Kidney (tissue), 14 donors: ENCODE measurements around the gene C11orf97. TPM values are rescaled to one million over a fixed set of nuclear protein-coding genes. Genes with fewer than 3 reads are reported as not detected.

Source experiments
- DNase-seq, 5 donors: peaks; one replicate each; pipeline ENCODE4 v3.0.0-alpha.2; 2013 to 2020
- FAIRE-seq: peaks from 2 replicates; lab custom pipeline; 2012; peaks lifted over from hg19 to GRCh38; lab: Jason Lieb, UNC
- H3K27ac ChIP-seq, 2 donors: one replicate each; pipeline ENCODE4 v1.7.0; 2013; ENCODE audit warnings: low read depth in 2 of 2, low read length in 2 of 2, inconsistent platforms in 1 of 2
- H3K27me3 ChIP-seq: one replicate; pipeline ENCODE4 v1.7.1; 2013; ENCODE audit warnings: low read length, inconsistent platforms; ENCODE audit not compliant: control insufficient read depth, insufficient read depth
- H3K36me3 ChIP-seq, 3 donors: one replicate each; pipeline versions ENCODE4 v1.7.0 to v1.7.1; 2013; ENCODE audit warnings: low read length in 3 of 3, control low read depth in 1 of 3, inconsistent platforms in 1 of 3; ENCODE audit not compliant: insufficient read depth in 3 of 3, control insufficient read depth in 2 of 3
- H3K4me1 ChIP-seq, 3 donors: one replicate each; pipeline versions ENCODE4 v1.7.0 to v1.7.1; 2013; ENCODE audit warnings: low read length in 3 of 3, inconsistent platforms in 1 of 3, low read depth in 1 of 3; ENCODE audit not compliant: control insufficient read depth in 2 of 3, insufficient read depth in 2 of 3
- H3K4me3 ChIP-seq, 3 donors: one replicate each; pipeline versions ENCODE4 v1.7.0 to v1.8.1; 2013; ENCODE audit warnings: low read length in 3 of 3, control low read depth in 1 of 3, inconsistent platforms in 1 of 3
- H3K9ac ChIP-seq, 3 donors: one replicate each; pipeline versions ENCODE4 v1.7.0 to v1.7.1; 2013; ENCODE audit warnings: low read length in 3 of 3, control low read depth in 1 of 3, inconsistent platforms in 1 of 3
- H3K9me3 ChIP-seq, 3 donors: one replicate each; pipeline versions ENCODE4 v1.7.0 to v1.7.1; 2013; ENCODE audit warnings: low read length in 3 of 3, control low read depth in 1 of 3, inconsistent platforms in 1 of 3; ENCODE audit not compliant: control insufficient read depth in 2 of 3, insufficient read depth in 1 of 3
- intact Hi-C: fragments of 100-400 bp; cut with DNase I; formaldehyde crosslinking; loops from one replicate; pipeline ENCODE4 v1.11.1; 2022
- polyA plus RNA-seq: library from polyadenylated mRNA; stranded (reverse); fragments of 350-450 nt; fragmentation: Illumina TruSeq; extraction: RNeasy Lipid Tissue Mini Kit (QIAGEN cat#74804); gene quantifications from one replicate; pipeline ENCODE4 v1.2.3, GENCODE V29; 2014; ENCODE audit warnings: low read depth, low replicate concordance; ENCODE audit not compliant: insufficient read depth
- total RNA-seq: library from RNA; stranded (reverse); fragmentation: NEBNext Ultra II Directional; extraction: Animal tissue kit (Norgen Biotek cat#: 25700); gene quantifications from one replicate; pipeline ENCODE4 v1.2.1, GENCODE V29; 2021
- TF ChIP-seq, protein P1 (sequence below): IDR thresholded peaks from 3 replicates; pipeline ENCODE4 v1.5.1; 2012; ENCODE audit warnings: mild to moderate bottlenecking, moderate library complexity, borderline replicate concordance; ENCODE audit not compliant: insufficient read depth; ENCODE audit errors: extremely low read depth
- donor health status: control.
- donor health status: control.
- donor health status: control.
- donor health status: control.
- donor health status: control.
- donor health status: DM: yes; HTN: yes; CAD: no.
- donor health status: Normal renal cell carcinoma (clear cell type).

C11orf97 gene
- total and polyA plus RNA-seq, 2 donors from 2014 or later, result 1.5 TPM; not detected in 1

DNA sequence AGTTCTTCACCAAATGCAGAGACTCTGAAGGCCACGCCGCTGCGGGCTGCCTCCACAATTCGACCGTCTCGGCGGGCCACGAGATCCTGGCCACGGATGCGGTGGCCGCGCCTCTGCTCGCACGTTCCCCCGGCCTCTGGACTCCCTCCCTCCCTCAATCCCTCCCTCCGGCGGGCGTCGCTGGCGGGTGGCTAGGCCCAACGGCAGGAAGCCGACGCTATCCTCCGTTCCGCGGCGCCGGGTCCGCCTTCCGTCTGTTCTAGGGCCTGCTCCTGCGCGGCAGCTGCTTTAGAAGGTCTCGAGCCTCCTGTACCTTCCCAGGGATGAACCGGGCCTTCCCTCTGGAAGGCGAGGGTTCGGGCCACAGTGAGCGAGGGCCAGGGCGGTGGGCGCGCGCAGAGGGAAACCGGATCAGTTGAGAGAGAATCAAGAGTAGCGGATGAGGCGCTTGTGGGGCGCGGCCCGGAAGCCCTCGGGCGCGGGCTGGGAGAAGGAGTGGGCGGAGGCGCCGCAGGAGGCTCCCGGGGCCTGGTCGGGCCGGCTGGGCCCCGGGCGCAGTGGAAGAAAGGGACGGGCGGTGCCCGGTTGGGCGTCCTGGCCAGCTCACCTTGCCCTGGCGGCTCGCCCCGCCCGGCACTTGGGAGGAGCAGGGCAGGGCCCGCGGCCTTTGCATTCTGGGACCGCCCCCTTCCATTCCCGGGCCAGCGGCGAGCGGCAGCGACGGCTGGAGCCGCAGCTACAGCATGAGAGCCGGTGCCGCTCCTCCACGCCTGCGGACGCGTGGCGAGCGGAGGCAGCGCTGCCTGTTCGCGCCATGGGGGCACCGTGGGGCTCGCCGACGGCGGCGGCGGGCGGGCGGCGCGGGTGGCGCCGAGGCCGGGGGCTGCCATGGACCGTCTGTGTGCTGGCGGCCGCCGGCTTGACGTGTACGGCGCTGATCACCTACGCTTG lies 31.7 kb downstream of the C11orf97 start, which contains the start of gene FUT4:
Gene FUT4, plus strand, starts transcription at position 227 of the 951 bp plus-strand sequence. Its CDS starts 213 bp downstream, at position 440.
- TF ChIP-seq, protein P1, sequence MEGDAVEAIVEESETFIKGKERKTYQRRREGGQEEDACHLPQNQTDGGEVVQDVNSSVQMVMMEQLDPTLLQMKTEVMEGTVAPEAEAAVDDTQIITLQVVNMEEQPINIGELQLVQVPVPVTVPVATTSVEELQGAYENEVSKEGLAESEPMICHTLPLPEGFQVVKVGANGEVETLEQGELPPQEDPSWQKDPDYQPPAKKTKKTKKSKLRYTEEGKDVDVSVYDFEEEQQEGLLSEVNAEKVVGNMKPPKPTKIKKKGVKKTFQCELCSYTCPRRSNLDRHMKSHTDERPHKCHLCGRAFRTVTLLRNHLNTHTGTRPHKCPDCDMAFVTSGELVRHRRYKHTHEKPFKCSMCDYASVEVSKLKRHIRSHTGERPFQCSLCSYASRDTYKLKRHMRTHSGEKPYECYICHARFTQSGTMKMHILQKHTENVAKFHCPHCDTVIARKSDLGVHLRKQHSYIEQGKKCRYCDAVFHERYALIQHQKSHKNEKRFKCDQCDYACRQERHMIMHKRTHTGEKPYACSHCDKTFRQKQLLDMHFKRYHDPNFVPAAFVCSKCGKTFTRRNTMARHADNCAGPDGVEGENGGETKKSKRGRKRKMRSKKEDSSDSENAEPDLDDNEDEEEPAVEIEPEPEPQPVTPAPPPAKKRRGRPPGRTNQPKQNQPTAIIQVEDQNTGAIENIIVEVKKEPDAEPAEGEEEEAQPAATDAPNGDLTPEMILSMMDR, result peak; percentile 10
- Histone ChIP-seq H3K36me3 (no peaks in the 10 kb centered on the region), H3K27me3 (no peaks in the 10 kb centered on the region), H3K27ac (peak within 1 kb of the TSS; percentile 94), H3K9me3 (no peaks in the 10 kb centered on the region), H3K4me3 (peak within 1 kb of the TSS; percentile 58 to 71 (median 65)), H3K4me1 (peaks cover 0 to 4% (median 0%) of the 10 kb centered on the region in 3 donors), H3K9ac (peak within 1 kb of the TSS; percentile 26 to 81 (median 68))
- no peak for FAIRE-seq
- intact Hi-C loops, result no loop called here
- peak; percentile 86 to 96 (median 91) for DNase-seq

DNA sequence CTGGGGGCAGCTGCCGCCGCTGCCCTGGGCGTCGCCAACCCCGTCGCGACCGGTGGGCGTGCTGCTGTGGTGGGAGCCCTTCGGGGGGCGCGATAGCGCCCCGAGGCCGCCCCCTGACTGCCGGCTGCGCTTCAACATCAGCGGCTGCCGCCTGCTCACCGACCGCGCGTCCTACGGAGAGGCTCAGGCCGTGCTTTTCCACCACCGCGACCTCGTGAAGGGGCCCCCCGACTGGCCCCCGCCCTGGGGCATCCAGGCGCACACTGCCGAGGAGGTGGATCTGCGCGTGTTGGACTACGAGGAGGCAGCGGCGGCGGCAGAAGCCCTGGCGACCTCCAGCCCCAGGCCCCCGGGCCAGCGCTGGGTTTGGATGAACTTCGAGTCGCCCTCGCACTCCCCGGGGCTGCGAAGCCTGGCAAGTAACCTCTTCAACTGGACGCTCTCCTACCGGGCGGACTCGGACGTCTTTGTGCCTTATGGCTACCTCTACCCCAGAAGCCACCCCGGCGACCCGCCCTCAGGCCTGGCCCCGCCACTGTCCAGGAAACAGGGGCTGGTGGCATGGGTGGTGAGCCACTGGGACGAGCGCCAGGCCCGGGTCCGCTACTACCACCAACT lies 32.5 kb downstream of the C11orf97 start:
- FAIRE-seq, result no peak
- Histone ChIP-seq H3K9me3 (no peaks in the 10 kb centered on the region), H3K27ac (peak overlapping the region in 1 of 2 donors; percentile 5), H3K4me3 (peak overlapping the region in 2 of 3 donors; percentile 65 to 71), H3K4me1 (peaks cover 0 to 6% (median 0%) of the 10 kb centered on the region in 3 donors), H3K27me3 (no peaks in the 10 kb centered on the region), H3K9ac (no peak overlapping the region), H3K36me3 (no peaks in the 10 kb centered on the region)
- peak; percentile 35 to 86 (median 50) for DNase-seq
- TF ChIP-seq, protein P1, result no peak
- intact Hi-C loops, result no loop called here

DNA sequence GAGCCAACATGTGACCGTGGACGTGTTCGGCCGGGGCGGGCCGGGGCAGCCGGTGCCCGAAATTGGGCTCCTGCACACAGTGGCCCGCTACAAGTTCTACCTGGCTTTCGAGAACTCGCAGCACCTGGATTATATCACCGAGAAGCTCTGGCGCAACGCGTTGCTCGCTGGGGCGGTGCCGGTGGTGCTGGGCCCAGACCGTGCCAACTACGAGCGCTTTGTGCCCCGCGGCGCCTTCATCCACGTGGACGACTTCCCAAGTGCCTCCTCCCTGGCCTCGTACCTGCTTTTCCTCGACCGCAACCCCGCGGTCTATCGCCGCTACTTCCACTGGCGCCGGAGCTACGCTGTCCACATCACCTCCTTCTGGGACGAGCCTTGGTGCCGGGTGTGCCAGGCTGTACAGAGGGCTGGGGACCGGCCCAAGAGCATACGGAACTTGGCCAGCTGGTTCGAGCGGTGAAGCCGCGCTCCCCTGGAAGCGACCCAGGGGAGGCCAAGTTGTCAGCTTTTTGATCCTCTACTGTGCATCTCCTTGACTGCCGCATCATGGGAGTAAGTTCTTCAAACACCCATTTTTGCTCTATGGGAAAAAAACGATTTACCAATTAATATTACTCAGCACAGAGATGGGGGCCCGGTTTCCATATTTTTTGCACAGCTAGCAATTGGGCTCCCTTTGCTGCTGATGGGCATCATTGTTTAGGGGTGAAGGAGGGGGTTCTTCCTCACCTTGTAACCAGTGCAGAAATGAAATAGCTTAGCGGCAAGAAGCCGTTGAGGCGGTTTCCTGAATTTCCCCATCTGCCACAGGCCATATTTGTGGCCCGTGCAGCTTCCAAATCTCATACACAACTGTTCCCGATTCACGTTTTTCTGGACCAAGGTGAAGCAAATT lies 33.3 kb downstream of the C11orf97 start:
- Histone ChIP-seq H3K4me1 (peaks cover 0 to 6% (median 0%) of the 10 kb centered on the region in 3 donors), H3K27me3 (no peaks in the 10 kb centered on the region), H3K9ac (no peak overlapping the region), H3K9me3 (no peaks in the 10 kb centered on the region), H3K27ac (no peak overlapping the region), H3K4me3 (peak overlapping the region in 2 of 3 donors; percentile 16 to 71), H3K36me3 (no peaks in the 10 kb centered on the region)
- FAIRE-seq, result no peak
- peak in 2 of 5 donors; percentile 65 to 82 for DNase-seq
- TF ChIP-seq, protein P1, result no peak
- intact Hi-C loops, result no loop called here
